CD4-positive, alpha-beta T cell treated with Interleukin-17A for 1 hour (primary cell): ENCODE measurements around the gene TMEM252.

Experiments used
- DNase-seq: peaks from one replicate; pipeline ENCODE4 v3.0.0-alpha.2; 2020

Gene TMEM252

DNA sequence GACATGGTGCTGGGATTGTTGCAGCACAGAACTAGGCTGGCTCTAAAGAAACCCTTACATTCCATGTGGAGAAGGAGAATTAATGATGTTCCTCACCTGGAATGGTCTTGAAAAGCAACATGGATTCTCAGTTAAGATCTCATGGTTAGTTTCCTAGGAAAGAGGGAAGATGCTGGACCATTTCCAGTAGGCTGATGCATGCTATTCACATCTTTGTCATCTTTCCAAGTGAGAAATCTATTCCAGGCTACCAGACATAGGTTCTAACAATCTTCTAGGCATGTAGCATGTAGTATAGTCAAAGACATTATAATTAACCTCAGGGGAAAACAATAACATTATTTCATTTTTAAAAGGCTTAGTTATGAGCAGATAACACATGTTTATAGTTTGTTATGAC is 44.3 kb downstream of the TMEM252 start:
- DNase-seq, result no peak

GRCh38 chr9:68495247-68495646 is 45.4 kb downstream of the TMEM252 start:
- no peak for DNase-seq

DNA sequence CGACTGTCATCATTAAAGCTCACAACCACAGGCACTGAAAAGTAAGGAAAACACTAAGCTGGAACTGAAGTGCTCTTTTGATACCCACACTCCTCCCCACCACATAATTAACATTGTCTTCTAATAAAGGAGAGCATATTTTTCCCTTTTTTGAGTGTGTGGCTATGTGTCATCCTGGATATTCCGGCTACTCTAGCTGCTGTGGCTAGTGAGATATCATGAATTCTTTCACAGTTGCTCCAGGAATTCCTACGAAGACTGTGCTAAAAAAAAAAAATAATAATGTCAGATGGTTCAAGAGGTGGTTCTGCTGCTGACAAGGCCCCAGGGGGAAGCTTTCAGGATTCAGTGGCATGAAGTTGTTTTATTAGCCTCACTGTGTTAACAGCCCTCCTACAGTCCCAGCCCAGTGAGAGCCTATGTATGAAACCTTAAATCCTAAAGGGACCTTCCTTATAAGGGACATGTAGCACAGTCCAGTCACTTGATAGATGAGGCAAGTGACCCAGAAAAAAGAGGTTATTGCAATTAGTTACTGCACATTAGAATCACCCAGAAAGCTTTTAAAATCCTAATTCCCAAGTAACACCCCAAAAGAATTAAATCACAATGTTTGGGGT is 46.6 kb downstream of the TMEM252 start:
- no peak for DNase-seq

GRCh38 chr9:68493541-68493940 is 47.1 kb downstream of the TMEM252 start:
- DNase-seq, result no peak

DNA sequence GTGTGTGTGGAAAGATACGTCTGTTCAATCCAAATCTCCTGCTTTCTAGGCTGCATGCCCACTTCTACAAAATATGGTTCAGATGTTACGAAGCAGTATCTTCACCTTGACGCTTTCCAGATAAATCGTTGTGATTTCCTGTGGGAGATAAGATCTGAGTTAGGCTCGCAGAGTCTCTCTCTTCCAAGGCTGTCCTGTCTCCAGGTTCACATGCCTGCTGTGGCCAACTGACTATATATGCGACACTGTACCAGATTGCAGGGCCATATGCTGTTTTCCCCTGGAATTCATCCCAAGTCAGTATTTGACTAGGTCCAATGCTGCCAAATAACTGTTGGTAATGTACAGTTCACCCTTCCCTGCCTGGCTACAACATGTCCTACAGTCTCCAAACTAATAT is 47.9 kb downstream of the TMEM252 start:
- DNase-seq, result no peak

DNA sequence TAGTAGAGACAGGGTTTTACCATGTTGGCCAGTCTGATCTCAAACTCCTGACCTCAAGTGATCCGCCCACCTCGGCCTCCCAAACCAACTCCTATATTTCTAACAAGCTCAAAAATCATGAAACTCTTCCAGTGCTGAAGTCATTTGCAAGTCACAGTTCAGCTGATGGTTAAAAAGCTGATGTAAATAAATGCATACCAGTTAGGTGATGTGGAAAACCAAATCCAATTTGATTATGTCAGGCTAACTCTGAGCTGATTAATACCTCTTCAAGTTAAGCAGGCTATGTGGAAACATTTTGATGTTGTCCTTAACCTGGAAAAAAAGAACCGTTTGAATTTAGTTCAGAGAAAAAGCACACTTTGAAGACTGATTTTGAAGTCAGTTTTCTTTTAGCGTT is 51.0 kb downstream of the TMEM252 start:
- no peak for DNase-seq

DNA sequence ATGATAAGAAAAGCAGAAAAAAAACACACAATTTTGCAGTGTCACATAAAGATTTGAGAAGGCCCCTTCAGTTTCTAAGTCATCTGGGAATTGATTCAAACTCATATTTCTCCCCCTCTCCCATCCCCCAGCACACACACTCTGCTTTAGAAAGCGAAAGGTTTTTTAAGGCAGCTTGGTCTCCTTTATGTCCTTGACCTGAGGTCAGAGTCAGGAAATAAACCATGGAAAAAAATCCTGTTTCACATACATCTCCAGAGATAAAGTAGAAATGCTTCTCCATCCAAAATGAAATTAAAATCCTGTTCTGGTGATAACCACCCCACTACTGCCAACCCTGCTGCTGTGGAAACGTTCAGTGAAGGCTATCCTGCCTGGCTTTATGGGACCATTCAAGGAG is 52.6 kb downstream of the TMEM252 start:
- DNase-seq, result no peak
